K562 (cell line): ENCODE data around the gene ST6GALNAC6. TPM values are rescaled to one million over a fixed set of nuclear protein-coding genes. Genes with fewer than 3 reads are reported as not detected.

Source experiments
- BCOR ChIP-seq: fragments of 450-650 bp; IDR thresholded peaks from 2 replicates; pipeline ENCODE4 v1.6.1; 2016
- E4F1 ChIP-seq: fragments of 250-450 bp; sonication (Bioruptor Pico); IDR thresholded peaks from 2 replicates; pipeline ENCODE4 v1.5.0; 2021; ENCODE audit warnings: mild to moderate bottlenecking, borderline replicate concordance
- FOXA3 ChIP-seq, 2 experiments: fragments of 450-650 bp in 1 of 2; sonication (generic) in 1 of 2; formaldehyde crosslinking; IDR thresholded peaks in 1 of 2; conservative IDR thresholded peaks in 1 of 2; 2 replicates each; pipeline versions ENCODE4 v1.4.0 to v1.8.0; 2020 to 2022; ENCODE audit warnings: mild to moderate bottlenecking in 2 of 2, missing genetic modification reagents in 1 of 2
- MAZ ChIP-seq, 2 experiments: fragments of 450-650 bp in 1 of 2; sonication (generic) in 1 of 2; formaldehyde crosslinking; IDR thresholded peaks in 1 of 2; conservative IDR thresholded peaks in 1 of 2; 2 replicates each; pipeline versions ENCODE4 v1.4.0 to v1.5.0; 2020; ENCODE audit warnings: mild to moderate bottlenecking in 1 of 2, missing genetic modification reagents in 1 of 2
- NONO ChIP-seq, 2 experiments: fragments of 200-400 bp in 1 of 2; fragments of 450-650 bp in 1 of 2; formaldehyde crosslinking in 1 of 2; IDR thresholded peaks; 2 replicates each; pipeline ENCODE4 v1.6.1; 2017; ENCODE audit warnings: low read depth in 2 of 2, mild to moderate bottlenecking in 2 of 2, moderate library complexity in 2 of 2, low read length in 1 of 2
- RCOR1 ChIP-seq, 2 experiments: IDR thresholded peaks; 2 replicates each; pipeline ENCODE4 v1.6.1; 2012; ENCODE audit warnings: low read depth in 2 of 2, low read length in 2 of 2, borderline replicate concordance in 1 of 2, improper control_type of control experiment in 1 of 2
- ZBTB12 ChIP-seq: fragments of 250-450 bp; sonication (Bioruptor Pico); IDR thresholded peaks from 2 replicates; pipeline ENCODE4 v1.4.0; 2020
- ZNF3 ChIP-seq: fragments of 250-450 bp; sonication (Bioruptor Pico); IDR thresholded peaks from 2 replicates; pipeline ENCODE4 v1.5.0; 2021; ENCODE audit warnings: mild to moderate bottlenecking, moderate library complexity
- ZNF384 ChIP-seq: IDR thresholded peaks from 2 replicates; pipeline ENCODE4 v1.6.1; 2012; ENCODE audit warnings: low read depth, low read length, improper control_type of control experiment
- ZNF589 ChIP-seq: fragments of 200-800 bp; sonication (Bioruptor generic); IDR thresholded peaks from 2 replicates; pipeline ENCODE4 v1.6.1; 2016; ENCODE audit warnings: low read depth, missing genetic modification characterization, missing compliant biosample characterization
- polyA plus RNA-seq, 8 experiments: library from polyadenylated mRNA; depleted of rRNA in 4 of 8; stranded (reverse) in 5 of 8; unstranded in 3 of 8; fragments of >200 nt; fragmentation: Nextera tagmentation in 2 of 8; fragmentation: Illumina TruSeq in 1 of 8; extraction: Ambion mirVana in 2 of 8; extraction: Trizol in 1 of 8; gene quantifications; 2 replicates each; pipeline versions ENCODE4 v1.2.1 to v1.2.3, GENCODE V29; 2011 to 2014; ENCODE audit warnings: inconsistent platforms in 1 of 8, missing spikeins in 1 of 8
- total RNA-seq, 7 experiments: library from RNA; depleted of rRNA in 6 of 7; stranded (reverse); fragments of >200 nt in 6 of 7; fragmentation: Illumina TruSeq in 2 of 7; extraction: Trizol in 2 of 7; gene quantifications; 2 replicates each; pipeline versions ENCODE4 v1.2.1 to v1.2.3, GENCODE V29; 2011 to 2021; ENCODE audit warnings: low replicate concordance in 1 of 7
- TF ChIP-seq, protein P1 (sequence below): IDR thresholded peaks from 3 replicates; pipeline ENCODE4 v1.6.1; 2011; ENCODE audit warnings: borderline replicate concordance, mild to moderate bottlenecking; ENCODE audit not compliant: insufficient read length, insufficient read depth
- TF ChIP-seq, protein P2 (sequence below), 2 experiments: fragments of 150-350 bp in 1 of 2; IDR thresholded peaks; 2 replicates each; pipeline ENCODE4 v1.6.1; 2012 to 2016; ENCODE audit warnings: low read depth in 2 of 2, low read length in 2 of 2, mild to moderate bottlenecking in 1 of 2, moderate library complexity in 1 of 2
- TF ChIP-seq, protein P3 (sequence below), 3 experiments: IDR thresholded peaks in 2 of 3; conservative IDR thresholded peaks in 1 of 3; 2 replicates each; pipeline ENCODE4 v1.5.1; 2011 to 2012; ENCODE audit warnings: low read length in 3 of 3, mild to moderate bottlenecking in 3 of 3, control low read depth in 2 of 3, improper control_type of control experiment in 1 of 3, inconsistent platforms in 1 of 3, low read depth in 1 of 3, mixed read lengths in 1 of 3, moderate library complexity in 1 of 3; ENCODE audit not compliant: insufficient read depth in 2 of 3
- TF ChIP-seq, protein P4 (sequence below), 2 experiments: fragments of 450-650 bp in 1 of 2; sonication (generic) in 1 of 2; formaldehyde crosslinking; conservative IDR thresholded peaks; 2 replicates each; pipeline versions ENCODE4 v1.4.0 to v1.8.1; 2020 to 2022; ENCODE audit warnings: mild to moderate bottlenecking in 1 of 2, missing genetic modification reagents in 1 of 2

Gene ST6GALNAC6
- total and polyA plus RNA-seq, 9 of the 15 experiments (the other 6 are each of a cell fraction or from before 2014, with no cell fraction given): 0.13 to 23.0 (median 14.5) TPM

- TF ChIP-seq, protein P1, sequence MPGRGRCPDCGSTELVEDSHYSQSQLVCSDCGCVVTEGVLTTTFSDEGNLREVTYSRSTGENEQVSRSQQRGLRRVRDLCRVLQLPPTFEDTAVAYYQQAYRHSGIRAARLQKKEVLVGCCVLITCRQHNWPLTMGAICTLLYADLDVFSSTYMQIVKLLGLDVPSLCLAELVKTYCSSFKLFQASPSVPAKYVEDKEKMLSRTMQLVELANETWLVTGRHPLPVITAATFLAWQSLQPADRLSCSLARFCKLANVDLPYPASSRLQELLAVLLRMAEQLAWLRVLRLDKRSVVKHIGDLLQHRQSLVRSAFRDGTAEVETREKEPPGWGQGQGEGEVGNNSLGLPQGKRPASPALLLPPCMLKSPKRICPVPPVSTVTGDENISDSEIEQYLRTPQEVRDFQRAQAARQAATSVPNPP: no peak
- TF ChIP-seq MAZ (CRISPR knock-in tag; conservative IDR thresholded peaks at IDR 0.05 in 1 of 2, IDR thresholded peaks at IDR 0.05 in 1 of 2) (0 out of 4 replicates have a peak, but pooled peaks of 1 of the 2 experiments have one; percentile 39), NONO (IDR thresholded peaks at IDR 0.05; ENCODE audit: low read depth in 2 of 2, low read length in 1 of 2) (no peak), E4F1 (no peak), ZNF589 (CRISPR knock-in tag) (no peak), FOXA3 (CRISPR knock-in tag; conservative IDR thresholded peaks at IDR 0.05 in 1 of 2, IDR thresholded peaks at IDR 0.05 in 1 of 2) (peak in 1 of 2 experiments; percentile 34; a peak in 1 of 4 replicates), RCOR1 (IDR thresholded peaks at IDR 0.05; ENCODE audit: borderline replicate concordance in 1 of 2, low read depth in 2 of 2, low read length in 2 of 2) (no peak; a peak in 1 of 4 replicates), ZNF3 (CRISPR knock-in tag) (no peak), ZNF384 (0 out of 2 replicates have a peak, but pooled peaks have one; percentile 5), BCOR (peak; percentile 14; the same call in 1 of the 2 replicates), ZBTB12 (no peak)
- TF ChIP-seq, protein P2, sequence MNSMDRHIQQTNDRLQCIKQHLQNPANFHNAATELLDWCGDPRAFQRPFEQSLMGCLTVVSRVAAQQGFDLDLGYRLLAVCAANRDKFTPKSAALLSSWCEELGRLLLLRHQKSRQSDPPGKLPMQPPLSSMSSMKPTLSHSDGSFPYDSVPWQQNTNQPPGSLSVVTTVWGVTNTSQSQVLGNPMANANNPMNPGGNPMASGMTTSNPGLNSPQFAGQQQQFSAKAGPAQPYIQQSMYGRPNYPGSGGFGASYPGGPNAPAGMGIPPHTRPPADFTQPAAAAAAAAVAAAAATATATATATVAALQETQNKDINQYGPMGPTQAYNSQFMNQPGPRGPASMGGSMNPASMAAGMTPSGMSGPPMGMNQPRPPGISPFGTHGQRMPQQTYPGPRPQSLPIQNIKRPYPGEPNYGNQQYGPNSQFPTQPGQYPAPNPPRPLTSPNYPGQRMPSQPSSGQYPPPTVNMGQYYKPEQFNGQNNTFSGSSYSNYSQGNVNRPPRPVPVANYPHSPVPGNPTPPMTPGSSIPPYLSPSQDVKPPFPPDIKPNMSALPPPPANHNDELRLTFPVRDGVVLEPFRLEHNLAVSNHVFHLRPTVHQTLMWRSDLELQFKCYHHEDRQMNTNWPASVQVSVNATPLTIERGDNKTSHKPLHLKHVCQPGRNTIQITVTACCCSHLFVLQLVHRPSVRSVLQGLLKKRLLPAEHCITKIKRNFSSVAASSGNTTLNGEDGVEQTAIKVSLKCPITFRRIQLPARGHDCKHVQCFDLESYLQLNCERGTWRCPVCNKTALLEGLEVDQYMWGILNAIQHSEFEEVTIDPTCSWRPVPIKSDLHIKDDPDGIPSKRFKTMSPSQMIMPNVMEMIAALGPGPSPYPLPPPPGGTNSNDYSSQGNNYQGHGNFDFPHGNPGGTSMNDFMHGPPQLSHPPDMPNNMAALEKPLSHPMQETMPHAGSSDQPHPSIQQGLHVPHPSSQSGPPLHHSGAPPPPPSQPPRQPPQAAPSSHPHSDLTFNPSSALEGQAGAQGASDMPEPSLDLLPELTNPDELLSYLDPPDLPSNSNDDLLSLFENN (IDR thresholded peaks at IDR 0.05; ENCODE audit: low read depth in 2 of 2, low read length in 2 of 2): no peak; a peak in 1 of 4 replicates
- TF ChIP-seq, protein P3, sequence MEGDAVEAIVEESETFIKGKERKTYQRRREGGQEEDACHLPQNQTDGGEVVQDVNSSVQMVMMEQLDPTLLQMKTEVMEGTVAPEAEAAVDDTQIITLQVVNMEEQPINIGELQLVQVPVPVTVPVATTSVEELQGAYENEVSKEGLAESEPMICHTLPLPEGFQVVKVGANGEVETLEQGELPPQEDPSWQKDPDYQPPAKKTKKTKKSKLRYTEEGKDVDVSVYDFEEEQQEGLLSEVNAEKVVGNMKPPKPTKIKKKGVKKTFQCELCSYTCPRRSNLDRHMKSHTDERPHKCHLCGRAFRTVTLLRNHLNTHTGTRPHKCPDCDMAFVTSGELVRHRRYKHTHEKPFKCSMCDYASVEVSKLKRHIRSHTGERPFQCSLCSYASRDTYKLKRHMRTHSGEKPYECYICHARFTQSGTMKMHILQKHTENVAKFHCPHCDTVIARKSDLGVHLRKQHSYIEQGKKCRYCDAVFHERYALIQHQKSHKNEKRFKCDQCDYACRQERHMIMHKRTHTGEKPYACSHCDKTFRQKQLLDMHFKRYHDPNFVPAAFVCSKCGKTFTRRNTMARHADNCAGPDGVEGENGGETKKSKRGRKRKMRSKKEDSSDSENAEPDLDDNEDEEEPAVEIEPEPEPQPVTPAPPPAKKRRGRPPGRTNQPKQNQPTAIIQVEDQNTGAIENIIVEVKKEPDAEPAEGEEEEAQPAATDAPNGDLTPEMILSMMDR (IDR thresholded peaks at IDR 0.05 in 2 of 3, conservative IDR thresholded peaks at IDR 0.05 in 1 of 3; ENCODE audit: insufficient read depth in 2 of 3, low read depth in 1 of 3, low read length in 3 of 3): peak; percentile 89 to 96 (median 89)
- TF ChIP-seq, protein P4, sequence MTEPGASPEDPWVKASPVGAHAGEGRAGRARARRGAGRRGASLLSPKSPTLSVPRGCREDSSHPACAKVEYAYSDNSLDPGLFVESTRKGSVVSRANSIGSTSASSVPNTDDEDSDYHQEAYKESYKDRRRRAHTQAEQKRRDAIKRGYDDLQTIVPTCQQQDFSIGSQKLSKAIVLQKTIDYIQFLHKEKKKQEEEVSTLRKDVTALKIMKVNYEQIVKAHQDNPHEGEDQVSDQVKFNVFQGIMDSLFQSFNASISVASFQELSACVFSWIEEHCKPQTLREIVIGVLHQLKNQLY (CRISPR knock-in tag; conservative IDR thresholded peaks at IDR 0.05): no peak
Measured at GRCh38 chr9:127921557-127922120, 22.2 kb upstream of the ST6GALNAC6 start (continued).
